K562 (cell line): Measurements from ENCODE around the gene ARAP1.

Source experiments
- ARID3A ChIP-seq: IDR thresholded peaks from 2 replicates; pipeline ENCODE4 v1.6.1; 2012; ENCODE audit warnings: low read depth, low read length, improper control_type of control experiment, borderline replicate concordance
- RAD21 ChIP-seq, 2 experiments: fragments of 250-450 bp in 1 of 2; fragments of 450-650 bp in 1 of 2; sonication (Bioruptor Pico) in 1 of 2; formaldehyde crosslinking in 1 of 2; IDR thresholded peaks in 1 of 2; conservative IDR thresholded peaks in 1 of 2; 2 replicates each; pipeline versions ENCODE4 v1.4.0 to v1.8.0; 2020 to 2022; ENCODE audit warnings: mild to moderate bottlenecking in 2 of 2, moderate library complexity in 1 of 2
- ZSCAN29 ChIP-seq: fragments of 450-650 bp; IDR thresholded peaks from 2 replicates; pipeline ENCODE4 v1.6.1; 2017

DNA sequence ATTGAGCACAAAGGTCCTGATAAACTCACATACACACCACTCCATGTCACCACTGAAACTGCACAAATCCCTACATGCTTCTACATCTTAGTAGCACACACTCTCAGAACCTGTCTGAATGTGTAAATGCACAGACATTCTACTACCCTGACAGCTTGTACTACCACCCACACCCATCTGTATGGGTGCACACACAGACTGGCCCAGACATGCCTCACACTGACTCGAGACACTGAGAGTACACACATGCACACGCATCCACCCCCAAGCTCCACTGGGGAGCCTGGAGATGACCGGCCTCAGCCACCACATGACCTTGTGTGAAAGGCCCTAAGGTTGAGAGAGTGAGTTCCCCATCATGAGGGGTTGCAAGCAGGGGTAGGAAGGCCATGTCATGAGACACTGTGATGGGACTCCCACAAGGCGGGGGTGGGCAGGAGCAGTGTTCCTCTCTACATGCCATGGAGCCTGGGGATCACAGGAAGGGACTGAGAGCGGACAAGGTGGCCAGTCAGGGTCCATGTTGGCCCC lies 28.1 kb downstream of the ARAP1 start:
- TF ChIP-seq ARID3A = no peak
- no peak for TF ChIP-seq RAD21 (CRISPR knock-in tag; conservative IDR thresholded peaks at IDR 0.05 in 1 of 2, IDR thresholded peaks at IDR 0.05 in 1 of 2)
- no peak for TF ChIP-seq ZSCAN29
